Measurements from ENCODE around the gene CYB561D1.

DNA sequence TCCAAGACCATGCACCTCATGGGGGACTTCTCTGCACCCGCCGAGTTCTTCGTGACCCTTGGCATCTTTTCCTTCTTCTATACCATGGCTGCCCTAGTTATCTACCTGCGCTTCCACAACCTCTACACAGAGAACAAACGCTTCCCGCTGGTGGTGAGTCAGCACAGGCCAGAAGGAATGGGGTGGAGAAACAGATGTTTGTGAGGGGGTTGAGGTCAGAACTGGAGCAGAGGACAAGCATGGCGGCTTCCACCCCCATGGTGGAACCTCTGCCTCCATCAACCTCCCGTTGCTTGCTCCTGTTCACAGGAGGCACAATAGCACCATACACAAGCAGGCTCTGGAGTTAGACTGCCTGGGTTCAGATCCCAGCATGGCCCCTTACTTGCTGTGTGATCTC lies 17.1 kb upstream of the CYB561D1 start:
- TF ChIP-seq, protein P1, sequence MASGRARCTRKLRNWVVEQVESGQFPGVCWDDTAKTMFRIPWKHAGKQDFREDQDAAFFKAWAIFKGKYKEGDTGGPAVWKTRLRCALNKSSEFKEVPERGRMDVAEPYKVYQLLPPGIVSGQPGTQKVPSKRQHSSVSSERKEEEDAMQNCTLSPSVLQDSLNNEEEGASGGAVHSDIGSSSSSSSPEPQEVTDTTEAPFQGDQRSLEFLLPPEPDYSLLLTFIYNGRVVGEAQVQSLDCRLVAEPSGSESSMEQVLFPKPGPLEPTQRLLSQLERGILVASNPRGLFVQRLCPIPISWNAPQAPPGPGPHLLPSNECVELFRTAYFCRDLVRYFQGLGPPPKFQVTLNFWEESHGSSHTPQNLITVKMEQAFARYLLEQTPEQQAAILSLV (CRISPR knock-in tag; IDR thresholded peaks at IDR 0.05; ENCODE audit: borderline replicate concordance): no peak
- TF ChIP-seq SMARCC2 (IDR thresholded peaks at IDR 0.05) (no peak), ZFX (CRISPR knock-in tag; IDR thresholded peaks at IDR 0.05; ENCODE audit: low read depth) (no peak)
